Inferior parietal cortex (tissue), 1 donor: ENCODE results near the gene CRELD1.
"Not testable (repeated sequence)": the region's sequence is repeated elsewhere in the genome, so short reads cannot be mapped to it uniquely, and the experiment has no call there.

ENCODE experiments used
- DNase-seq: peaks from one replicate; pipeline ENCODE4 v3.0.0-alpha.2; 2016; ENCODE audit errors: extremely low spot score

The CRELD1 gene

DNA sequence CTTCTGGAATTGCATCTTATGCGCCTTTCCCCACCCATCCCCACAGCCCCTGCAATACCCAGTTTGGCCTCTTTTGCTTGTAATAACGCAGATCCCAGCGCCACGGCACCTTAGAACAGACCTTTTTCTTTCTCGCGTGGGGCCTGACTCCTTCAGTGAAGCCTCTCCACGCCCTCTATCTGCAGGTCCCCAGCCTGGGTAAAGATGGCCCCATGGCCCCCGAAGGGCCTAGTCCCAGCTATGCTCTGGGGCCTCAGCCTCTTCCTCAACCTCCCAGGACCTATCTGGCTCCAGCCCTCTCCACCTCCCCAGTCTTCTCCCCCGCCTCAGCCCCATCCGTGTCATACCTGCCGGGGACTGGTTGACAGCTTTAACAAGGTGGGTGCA lies 594 bp downstream of the CRELD1 start:
- DNase-seq = no peak

DNA sequence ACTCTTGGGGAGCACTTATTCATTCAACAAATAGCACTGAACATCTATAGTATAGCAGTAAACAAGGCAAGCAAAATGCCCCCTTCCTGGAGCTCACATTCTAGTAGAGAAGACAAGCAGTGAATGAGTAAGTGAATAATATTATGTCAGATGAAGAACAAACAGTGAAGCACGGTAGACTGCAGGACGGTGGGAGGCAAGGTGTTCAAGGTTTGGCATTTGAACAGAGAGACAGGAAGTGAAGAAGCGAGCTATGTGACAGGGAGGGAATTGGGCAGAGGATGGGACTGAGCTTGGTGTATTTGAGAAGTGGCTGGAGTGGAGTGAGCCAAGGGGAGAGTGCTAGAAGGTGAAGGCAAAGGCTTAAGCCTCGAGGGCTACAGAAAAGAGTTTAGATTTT lies 1.4 kb downstream of the CRELD1 start:
- no peak for DNase-seq

DNA sequence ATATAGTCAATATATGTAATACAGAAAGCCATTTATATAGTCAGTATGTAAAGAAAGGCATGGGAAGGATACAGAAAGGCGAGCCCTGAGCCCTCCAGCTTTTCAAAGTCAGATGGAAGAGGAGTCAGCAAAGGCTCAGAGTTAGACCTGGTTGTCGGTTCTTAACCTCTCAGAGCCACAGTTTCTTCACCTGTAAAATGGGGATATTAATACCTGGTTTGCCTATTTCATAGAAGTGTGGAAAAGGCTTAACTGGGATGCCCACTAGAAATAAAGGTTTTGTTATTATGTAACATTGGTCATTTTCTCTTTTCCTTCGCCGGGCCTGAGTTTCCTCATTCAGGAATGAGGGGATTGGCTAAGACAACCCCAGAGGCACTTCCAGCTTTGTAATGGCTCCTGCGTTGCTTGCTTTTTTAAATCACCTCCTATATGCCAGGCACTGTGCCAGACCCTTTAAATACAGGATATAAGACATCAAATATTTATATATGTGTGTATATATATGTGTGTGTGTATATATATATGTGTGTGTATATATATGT lies 2.4 kb downstream of the CRELD1 start:
- DNase-seq = no peak

DNA sequence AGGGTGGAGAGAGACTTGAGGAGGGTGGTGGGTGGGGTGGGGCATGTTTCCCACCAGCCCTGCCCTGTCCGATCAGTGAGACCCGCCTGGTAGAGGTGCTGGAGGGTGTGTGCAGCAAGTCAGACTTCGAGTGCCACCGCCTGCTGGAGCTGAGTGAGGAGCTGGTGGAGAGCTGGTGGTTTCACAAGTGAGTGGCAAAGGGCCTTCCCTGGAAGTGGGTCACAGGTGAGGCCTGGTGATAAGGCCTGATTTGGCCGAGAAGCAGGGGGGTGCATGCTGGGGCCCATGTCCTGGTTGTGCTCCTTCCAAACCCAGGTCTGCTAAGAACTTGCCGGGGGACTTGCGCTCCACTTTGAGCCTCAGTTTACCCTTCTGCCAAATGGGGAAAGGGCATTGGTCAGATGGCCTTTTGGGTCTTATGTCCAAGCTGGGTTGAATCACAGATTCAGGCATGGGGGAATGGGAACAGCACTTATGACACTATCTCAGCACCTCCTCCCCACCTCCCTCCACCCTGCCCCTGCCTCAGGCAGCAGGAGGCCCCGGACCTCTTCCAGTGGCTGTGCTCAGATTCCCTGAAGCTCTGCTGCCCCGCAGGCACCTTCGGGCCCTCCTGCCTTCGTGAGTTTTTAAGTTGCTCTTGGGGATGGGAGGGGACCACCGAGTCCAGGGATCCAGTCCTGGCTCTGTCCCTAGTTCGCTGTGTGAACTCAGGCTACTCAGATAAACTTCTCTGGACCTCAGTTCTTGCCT lies 4.0 kb downstream of the CRELD1 start:
- DNase-seq = no peak

DNA sequence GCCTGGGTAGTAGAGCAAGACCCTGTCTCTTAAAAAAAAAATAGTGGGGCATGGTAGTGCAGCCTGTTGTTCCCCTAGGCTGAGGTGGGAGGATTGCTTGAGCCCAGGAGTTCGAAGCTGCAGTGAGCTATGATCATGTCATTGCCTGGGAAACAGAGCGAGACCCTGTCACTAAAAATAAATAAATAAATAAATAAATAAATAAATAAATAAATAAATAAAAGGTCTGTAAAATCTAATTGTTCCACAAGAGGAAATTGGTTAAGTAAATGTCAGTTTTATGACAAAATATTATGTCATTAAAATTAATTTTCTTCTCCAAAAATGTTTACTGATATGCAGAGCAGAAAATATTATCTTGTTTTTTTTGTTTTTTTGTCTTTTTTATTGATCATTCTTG lies 5.3 kb downstream of the CRELD1 start:
- DNase-seq = no peak

DNA sequence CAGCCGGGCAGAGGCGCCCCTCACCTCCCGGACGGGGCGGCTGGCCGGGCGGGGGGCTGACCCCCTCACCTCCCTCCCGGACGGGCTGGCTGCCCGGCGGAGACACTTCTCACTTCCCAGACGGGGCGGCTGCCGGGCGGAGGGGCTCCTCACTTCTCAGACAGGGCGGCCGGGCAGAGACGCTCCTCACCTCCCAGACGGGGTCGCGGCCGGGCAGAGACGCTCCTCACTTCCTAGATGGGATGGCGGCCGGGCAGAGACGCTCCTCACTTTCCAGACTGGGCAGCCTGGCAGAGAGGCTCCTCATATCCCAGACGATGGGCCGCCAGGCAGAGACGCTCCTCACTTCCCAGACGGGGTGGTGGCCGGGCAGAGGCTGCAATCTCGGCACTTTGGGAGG lies 6.3 kb downstream of the CRELD1 start:
- not testable (repeated sequence) for DNase-seq

DNA sequence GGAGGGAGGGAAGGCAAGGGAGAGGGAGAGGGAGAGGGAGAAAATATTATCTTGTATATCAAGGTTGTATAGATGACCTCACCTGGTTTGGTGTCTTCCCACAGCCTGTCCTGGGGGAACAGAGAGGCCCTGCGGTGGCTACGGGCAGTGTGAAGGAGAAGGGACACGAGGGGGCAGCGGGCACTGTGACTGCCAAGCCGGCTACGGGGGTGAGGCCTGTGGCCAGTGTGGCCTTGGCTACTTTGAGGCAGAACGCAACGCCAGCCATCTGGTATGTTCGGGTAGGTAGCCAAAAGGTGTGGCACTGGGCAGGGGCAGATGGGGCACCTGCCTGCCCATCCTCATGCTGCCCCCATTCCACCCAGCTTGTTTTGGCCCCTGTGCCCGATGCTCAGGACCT lies 7.1 kb downstream of the CRELD1 start:
- DNase-seq = no peak

DNA sequence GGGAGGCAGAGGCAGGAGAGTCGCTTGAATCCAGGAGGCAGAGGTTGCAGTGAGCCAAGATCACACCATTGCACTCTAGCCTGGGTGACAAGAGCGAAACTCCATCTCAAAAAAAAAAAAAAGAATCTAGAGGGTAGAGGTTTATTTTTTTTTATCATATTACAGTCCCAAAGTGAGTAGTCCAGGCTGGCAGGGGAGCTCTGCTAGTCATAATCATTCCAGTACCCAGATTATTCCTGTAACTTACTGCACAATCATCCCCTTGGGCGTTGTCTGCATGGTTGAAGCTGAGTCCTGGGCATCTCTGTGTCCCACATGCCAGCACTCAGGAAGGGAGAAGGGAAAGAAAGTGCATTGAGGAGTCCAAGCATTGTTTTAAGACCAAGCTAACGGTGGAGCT lies 8.5 kb downstream of the CRELD1 start:
- no peak for DNase-seq

DNA sequence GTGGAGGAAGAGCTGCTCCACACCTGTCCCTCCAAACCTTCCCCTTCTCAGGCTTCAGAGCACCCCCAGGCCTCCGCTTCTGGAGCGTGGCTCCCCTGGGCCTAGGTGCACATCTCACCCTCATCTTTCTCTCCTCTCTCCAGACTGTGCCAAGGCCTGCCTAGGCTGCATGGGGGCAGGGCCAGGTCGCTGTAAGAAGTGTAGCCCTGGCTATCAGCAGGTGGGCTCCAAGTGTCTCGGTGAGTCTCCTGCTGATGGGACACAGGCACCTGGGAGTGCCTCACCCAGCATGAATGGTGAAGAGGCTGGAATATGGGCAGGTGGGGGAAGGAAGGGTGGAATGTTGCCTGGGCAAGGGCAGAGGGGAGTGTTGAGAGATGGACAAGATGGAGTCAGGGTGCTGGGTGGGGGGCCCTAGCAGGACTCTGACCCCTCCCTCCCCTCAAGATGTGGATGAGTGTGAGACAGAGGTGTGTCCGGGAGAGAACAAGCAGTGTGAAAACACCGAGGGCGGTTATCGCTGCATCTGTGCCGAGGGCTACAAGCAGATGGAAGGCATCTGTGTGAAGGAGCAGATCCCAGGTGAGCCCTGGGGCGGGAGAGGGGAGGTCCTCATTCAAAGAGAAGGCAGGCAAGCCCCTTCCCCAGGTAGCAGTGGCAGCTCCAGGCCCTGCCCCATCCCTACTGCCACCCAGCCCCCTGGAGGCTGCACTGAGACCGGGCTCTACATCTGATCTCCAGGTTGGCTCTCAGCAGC lies 9.5 kb downstream of the CRELD1 start:
- DNase-seq = no peak

DNA sequence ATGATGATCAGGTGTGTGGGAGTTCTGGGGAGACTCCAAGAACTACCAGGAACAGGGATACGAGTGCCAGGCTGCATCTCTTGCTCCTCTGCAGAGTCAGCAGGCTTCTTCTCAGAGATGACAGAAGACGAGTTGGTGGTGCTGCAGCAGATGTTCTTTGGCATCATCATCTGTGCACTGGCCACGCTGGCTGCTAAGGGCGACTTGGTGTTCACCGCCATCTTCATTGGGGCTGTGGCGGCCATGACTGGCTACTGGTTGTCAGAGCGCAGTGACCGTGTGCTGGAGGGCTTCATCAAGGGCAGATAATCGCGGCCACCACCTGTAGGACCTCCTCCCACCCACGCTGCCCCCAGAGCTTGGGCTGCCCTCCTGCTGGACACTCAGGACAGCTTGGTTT lies 10.6 kb downstream of the CRELD1 start:
- peak; percentile 42 for DNase-seq

DNA sequence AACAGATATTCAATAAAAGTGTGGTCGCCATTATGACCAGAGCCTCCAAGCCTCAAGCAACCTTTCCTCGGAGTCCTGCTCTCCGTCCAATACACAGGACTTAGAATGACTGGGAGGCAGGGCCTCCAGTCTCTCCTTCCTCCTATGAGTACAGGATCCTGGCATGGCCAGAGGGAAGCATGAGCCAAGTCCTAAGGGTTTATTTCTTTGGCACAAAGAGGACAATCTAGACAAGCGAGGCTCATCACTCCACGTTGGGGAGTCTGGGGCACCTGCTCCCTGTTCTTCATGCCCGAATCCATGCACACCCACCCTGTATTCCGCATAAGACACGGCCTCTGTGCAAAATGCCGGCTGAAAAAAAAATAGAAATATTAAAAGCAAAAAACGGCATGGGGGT lies 11.7 kb downstream of the CRELD1 start:
- no peak for DNase-seq

DNA sequence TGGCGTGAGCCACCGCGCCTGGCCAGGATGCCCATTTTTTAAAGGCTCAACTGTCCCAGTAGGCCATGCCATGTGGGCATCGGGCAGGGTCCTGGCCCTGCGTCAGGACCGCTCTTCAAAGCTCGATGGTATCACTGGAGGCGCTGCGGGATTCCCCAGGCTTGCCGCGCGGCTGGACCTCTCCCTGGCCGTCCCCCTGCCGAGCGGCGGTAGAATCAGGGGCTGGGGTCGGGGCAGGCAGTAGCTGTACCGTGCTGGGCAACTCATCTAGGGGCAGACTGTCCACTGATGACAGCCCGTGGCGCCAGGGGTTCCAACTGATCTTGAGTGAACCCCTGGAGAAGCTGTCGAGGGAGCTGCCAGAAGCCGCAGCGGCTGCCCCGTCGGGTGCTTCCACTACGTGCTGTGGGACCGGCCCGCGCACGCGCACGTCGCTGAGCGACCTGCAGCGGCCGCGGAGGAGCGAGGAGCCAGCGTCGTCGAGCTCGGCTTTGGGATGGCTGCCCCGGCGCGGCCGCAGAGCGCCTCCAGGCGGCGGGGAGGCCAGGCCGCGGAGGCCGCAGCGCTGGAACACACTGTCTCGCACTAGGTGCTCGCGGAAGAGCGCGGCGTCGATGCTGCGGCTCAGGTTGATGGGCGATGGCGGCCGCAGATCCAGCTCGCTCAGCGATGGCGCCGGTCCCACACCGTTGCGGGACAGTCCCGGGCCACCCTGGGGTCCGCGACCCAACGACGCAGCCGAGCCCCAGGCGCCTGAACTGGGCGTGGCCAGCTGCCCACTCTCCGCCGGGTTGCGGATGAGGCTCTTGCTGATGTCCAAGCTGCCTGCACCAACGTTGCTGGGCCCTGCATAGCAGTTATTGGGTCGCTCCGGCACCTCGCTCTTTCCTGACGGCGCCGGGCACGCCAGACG lies 12.7 kb downstream of the CRELD1 start:
- DNase-seq = peak; percentile 74

DNA sequence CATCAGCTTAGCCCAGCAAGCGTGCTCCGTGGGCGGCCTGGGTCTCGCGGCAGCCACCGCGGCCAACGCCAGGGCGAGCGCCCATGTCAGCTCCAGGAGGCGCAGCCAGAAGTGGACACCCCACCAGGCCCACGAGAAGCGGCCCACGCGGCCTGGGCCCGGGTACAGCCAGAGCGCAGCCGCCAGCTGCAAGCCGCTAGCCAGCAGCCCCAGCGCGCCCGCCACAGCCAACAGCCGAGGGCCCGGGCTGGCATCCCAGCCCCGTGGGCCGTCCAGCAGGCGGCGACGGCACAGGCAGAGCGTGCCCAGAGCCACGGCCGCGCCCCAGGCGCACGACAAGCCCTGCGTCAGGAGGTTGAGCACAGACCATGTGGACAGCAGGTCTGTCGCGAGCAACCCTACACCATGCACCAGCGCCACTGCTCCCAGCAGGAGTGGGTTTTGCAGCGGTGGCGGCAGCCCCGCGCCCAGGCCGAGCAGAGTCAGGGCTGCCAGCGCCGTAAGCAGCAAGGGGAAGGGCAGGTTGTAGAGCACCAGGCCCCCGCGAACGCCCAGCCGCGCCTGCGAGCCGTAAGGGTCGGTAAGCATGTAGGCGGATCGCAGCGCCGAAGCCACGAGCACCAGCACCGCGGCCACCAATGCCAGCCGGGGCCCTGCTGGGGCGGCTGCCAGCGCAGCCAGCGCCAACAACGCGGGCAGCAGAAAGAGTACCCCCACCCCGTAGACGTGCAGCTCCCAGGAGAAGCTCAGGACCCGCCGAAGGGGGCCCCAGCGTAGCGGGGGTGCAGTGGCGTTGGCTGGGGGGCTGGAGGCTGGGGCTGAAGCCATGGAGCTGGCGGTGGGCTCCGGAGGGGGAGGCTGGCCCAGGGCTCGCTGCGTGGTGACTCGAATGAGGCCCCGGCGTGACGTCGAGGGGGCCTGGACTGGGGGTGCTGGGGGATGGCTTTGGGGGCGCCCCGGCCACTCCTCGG lies 13.7 kb downstream of the CRELD1 start:
- peak; percentile 40 for DNase-seq

DNA sequence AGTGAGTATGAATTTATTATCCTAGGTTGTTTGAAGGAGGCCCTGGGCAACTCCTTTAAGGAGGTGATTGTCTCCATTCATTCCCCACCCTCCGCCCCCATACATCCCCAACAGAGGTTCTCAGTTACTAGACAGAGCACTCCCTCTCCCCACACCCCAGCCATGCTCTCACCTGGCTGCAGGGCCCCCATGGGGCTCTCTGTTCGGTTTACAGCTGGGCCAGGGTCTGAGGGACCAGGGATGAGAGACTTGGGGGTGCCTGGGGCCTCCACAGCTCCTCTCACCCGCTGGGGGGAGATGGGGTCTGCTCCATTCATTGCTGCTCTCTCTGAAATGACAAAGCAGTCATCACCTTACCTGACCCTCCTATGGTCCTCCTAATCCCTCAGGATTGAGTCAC lies 15.0 kb downstream of the CRELD1 start:
- no peak for DNase-seq

DNA sequence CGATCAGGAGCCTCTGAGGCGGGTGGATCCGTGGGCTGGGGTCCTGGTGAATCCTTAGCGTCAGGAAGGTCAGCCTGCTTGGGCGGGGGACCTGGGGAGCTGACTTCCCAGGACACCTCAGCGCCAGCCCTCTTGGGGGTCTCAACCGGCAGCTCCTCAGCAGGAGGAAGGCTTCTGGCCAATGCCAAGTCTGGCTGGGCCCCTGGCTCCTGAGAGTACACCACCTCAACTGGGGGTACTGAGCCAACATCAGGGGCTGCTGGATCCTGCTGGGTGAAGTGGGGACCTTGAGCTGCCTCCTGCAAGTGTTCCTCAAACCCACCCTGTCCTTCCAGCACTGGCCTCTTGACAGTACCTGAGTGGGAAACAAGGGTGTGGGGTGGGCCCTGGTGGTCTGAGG lies 15.5 kb downstream of the CRELD1 start:
- DNase-seq = no peak

DNA sequence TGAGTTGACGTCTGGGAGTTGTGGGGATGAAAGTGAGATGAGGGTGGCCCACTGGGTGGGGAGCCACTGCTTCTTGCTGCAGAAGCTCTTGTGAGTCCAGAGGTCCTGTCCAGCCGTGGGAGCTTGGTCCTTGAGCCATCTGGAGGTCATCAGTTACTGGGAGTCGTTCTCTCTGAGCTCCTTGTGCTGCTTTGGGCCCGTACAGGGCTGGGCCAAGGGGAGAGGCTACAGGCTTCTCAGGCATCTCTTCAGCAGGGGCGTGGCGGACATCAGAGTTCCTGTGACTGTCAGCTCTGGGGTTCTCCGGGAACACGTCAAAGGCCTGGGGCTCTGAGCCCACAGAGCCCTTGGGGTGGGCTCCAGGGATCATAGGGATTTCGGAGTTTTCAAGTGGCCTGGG lies 16.0 kb downstream of the CRELD1 start:
- DNase-seq = no peak

DNA sequence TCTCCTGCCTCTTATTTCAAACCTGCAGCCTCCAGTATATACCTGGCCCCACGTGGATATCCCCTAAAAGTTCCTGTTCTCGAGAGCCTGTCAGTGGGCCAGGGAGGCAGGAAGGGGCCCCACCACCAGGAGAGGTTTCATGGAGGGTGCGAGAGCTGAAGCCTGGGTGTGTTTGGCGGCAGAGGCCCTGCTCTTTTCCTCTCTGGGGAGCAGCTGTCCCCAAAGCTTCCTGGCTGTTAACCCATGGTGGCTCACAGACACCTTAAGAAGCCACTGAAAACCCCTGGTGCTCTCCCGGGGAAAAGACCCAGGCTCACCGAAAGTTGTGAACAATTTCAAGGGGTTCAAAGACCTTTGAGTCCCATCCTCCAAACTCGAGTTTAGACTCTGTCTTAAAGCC lies 17.5 kb downstream of the CRELD1 start:
- no peak for DNase-seq

DNA sequence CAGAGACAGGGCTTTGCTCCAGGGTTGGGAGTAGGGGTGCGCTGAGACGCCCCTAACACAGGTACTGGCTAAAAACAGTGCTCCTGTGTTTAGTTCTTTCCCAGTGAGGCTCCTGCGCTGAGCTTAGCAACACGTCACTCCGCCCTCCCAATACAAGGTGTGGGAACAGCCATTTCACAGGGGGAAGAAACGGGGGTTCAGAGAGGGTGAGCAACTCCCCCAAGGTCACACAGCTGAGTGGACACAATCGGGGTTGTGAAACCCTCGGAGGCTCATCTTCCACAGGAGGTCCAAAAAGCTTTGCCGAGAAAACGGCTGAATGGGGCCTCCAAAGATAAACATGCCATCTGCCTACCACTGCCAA lies 17.9 kb downstream of the CRELD1 start:
- DNase-seq = no peak

DNA sequence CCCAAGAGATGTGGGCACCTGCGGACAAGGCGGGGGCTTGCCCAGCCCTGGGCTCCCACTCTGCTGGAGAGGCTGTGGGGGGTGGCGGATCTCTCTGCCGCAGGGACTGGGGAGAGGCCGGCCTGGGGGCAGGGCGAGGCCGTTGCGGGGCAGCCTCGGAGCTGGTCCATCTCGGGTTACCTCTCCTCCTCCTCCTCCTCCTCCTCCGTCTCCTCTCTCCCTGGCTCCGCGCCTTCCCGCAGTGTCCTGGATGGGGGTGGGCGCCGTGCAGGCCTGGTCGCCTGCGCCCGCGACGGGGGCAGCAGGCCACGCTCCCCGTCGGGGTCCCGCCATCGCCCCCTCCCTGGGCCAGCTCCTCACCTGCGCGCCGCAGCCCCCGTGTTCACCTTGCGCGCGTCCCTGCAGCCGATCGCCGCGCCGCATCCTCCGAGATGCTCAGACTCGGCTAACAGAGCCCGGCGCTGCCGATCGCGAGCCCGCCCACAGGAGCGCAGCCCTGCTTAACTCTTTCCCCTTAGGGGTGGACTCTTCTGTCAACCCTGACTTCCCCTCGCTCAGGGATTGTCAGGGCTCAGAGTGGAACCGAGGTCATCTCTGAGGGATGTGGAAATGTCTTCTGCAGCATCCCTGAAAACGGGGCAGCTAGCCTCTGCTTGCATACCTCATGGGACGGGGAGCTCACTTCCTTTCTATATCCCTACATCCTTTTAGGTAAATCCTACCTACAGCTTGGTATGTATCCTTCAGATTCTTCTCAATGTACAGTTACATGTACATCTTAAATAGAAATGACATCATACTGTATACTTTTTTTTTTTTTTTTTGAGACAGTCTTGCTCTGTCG lies 18.6 kb downstream of the CRELD1 start, which contains the start of gene PRRT3:
PRRT3 (minus strand) TSS at position 447 of the 844 bp plus-strand sequence. CDS start 2,293 bp downstream, outside the sequence.
- no peak for DNase-seq

DNA sequence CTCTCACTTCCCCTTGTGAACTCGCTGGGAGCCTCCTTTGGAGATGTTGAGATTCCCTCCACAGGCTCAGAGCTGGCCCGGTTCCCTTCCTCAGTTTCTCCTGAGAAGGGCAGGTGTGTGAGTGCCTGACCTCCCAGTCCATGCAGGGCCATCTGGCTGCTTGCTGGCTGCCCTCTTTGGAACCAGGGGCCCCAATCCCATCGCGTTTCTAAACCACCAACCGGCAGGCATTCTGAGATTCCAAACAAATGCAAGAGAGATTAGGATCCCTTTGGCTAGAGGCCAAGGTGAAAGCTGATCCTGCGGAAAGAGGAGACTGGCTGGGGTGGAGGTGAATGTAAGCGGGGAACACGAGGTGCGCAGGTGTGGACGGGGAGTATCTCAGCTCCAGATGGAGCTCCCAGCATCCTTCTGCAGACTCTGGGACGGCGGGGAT lies 21.5 kb downstream of the CRELD1 start:
- DNase-seq = no peak
